GM19099 (cell line): Measurements from ENCODE around the gene FXYD1.

Source experiments
- POLR2A ChIP-seq: IDR thresholded peaks from 3 replicates; pipeline ENCODE4 v1.6.1; 2011; ENCODE audit warnings: low read depth; ENCODE audit not compliant: insufficient read length; ENCODE audit errors: extremely low read depth

FXYD1 gene

DNA sequence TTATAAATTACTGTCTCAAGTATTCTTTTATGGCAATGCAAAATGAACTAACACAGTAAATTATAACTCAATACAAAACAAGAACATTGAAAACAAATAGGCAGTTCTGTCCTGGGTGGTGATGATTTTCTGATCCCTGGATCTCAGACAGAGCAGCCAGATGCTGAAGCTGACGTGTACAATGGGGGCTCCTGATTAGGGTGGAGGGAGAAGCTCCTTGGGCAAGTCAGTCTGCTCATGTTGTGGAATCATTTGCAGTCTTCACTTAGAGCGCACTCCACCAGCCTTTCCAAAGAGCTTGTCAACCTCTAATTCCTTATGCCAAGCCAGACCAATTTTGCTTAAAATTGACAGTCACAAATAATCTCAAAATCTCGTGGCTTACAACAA lies 37.6 kb downstream of the FXYD1 start:
- no peak for TF ChIP-seq POLR2A

DNA sequence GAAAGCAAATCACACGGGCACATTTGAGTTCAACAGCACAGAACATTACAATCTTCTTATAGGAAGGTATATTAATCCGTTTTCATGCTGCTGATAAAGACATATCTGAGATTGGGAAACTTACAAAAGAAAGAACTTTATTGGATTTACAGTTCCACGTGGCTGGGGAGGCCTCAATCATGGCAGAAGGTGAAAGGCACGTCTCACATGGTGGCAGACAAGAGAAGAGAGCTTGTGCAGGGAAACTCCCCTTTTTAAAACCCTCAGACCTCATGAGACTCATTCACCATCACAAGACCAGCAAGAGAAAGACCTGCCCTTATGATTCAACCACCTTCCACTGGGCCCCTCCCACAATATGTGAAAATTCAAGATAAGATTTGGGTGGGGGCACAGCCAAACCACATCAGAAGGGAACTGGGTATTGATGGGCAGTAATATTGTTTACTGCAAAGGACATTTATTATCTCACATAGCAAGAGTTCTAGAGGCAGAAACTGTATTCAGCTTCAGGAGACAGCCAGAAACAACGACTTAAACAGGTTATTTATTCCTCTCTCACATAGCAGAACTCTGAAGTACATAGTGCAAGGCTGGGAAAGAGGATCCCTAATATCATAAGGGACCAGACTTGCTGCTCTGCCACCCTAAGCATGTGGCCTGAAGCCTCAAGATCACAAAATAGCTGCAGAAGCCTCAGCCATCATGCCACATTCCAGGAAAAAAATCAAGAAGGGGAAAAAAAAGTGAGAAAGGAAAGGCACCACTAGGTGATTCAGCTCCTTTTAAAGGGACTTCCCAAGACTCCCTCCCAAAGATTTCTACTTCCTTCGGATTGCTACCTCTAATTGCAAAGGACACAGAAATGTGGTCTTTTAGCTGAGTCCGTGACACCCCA lies 39.0 kb downstream of the FXYD1 start:
- no peak for TF ChIP-seq POLR2A

DNA sequence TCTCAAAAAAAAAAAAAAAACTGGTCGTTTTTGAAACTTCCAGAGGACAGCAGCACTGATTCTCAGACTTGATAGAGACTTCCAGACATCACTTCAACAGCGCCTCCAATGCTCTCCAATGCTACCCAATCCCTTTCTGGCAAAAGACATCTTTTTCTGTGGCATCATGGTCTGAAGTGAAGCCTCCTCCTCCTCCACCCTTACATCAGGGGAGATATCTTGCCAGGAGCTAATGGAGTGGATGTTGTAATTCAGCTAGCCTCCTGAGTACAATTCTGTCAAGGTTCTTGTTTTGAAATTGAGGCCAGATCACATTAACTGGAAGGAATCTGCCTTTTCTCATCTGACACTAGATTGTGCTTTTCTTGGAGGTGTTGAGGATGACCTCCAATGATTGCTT lies 40.1 kb downstream of the FXYD1 start:
- no peak for TF ChIP-seq POLR2A

DNA sequence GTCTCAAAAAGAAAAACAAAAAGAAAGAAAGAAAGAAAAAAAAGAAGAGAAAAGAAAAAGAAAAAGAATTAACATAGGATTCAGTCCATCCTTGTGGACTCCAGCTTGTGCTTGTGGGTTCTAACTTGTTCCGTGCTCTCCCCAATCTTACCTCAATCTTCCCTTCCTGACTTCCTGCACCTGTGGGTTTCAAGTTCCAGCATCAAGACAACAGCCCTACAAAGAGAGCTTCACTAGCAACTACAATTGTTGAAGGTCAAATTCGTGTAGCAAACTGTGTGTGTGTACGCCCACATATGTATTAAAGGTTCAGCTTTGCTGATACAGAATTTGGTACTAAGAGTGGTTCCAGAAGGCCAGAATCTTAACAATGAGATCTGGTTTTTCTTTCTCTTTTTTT lies 41.2 kb downstream of the FXYD1 start:
- no peak for TF ChIP-seq POLR2A

DNA sequence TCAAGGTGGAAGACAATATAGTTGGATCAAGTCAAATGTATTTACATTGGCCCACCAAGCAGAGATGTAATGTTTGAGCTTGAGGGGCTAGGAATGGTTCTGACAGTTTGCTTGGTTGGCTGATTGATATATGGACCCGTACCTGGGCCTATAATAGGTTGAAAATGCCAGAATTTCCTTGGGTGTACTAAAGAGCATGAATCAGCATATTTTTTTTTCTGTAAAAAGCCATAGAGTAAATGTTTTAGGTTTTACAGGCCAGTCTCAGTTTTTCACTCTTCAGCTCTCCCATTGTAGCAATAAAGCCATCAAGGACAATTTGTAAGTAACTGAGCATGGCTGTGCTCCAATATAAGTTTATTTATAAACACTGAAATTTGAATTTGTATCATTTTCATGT lies 42.8 kb downstream of the FXYD1 start:
- no peak for TF ChIP-seq POLR2A

DNA sequence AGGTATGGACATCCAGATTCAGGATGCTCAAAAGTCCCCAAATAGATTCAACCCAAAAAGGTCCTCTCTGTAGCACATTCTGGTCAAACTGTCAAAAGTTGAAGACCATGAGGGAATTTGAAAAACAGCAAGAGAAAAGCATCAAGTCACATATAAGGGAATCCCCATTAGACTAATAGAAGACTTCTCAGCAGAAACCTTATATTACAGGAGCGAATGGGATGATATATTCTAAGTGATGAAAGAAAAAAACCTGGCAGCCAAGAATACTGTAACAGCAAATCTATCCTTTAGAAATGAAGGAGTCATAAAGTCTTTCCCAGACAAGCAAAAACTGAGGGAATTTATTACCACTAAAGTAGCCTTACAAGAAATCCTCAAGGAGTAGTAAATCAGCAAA lies 45.6 kb downstream of the FXYD1 start:
- no peak for TF ChIP-seq POLR2A

DNA sequence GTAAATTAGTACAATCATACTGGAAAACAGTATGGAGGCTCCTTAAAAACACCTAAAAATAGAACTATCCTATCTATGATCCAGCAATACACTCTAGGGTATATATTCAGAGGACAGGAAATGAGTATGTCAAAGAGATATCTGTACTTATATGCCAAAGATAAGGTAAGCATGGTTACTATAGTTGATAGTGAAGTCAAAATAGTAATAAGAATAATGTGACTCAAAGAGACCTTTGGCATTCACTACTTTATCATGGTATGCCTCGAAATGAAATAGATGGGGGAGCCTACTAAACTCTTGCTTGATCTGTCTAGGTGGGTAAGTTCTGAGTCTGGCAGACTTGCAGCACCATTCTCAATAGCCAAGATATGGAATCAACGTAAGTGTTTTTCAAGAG lies 46.3 kb downstream of the FXYD1 start:
- TF ChIP-seq POLR2A, result no peak
